NCI-H2196 (cell line): ENCODE results near the gene CDC42BPA.

Experiments used
- DNase-seq: peaks from one replicate; lab custom pipeline; 2025; ENCODE audit not compliant: unreplicated experiment; lab: John Stamatoyannopoulos, UW

The CDC42BPA gene

GRCh38 chr1:227213426-227213825, 104.9 kb downstream of the CDC42BPA start:
- no peak for DNase-seq

- DNase-seq: no peak
Measured at GRCh38 chr1:227212164-227212563, 106.1 kb downstream of the CDC42BPA start.

- DNase-seq: no peak
Measured at GRCh38 chr1:227210604-227211003, 107.7 kb downstream of the CDC42BPA start.

GRCh38 chr1:227197064-227197463, 121.2 kb downstream of the CDC42BPA start:
- DNase-seq: no peak

- DNase-seq: peak; percentile 3
Measured at GRCh38 chr1:227192163-227192562, 126.1 kb downstream of the CDC42BPA start.

- no peak for DNase-seq
Measured at GRCh38 chr1:227191607-227192006, 126.7 kb downstream of the CDC42BPA start.

GRCh38 chr1:227190321-227190720, 128.0 kb downstream of the CDC42BPA start:
- no peak for DNase-seq

GRCh38 chr1:227185291-227185690, 133.0 kb downstream of the CDC42BPA start:
- DNase-seq: no peak

- no peak for DNase-seq
Measured at GRCh38 chr1:227182012-227182411, 136.3 kb downstream of the CDC42BPA start.

GRCh38 chr1:227175611-227176010, 142.7 kb downstream of the CDC42BPA start:
- no peak for DNase-seq

- DNase-seq: no peak
Measured at GRCh38 chr1:227174164-227174563, 144.1 kb downstream of the CDC42BPA start.

- DNase-seq: no peak
Measured at GRCh38 chr1:227170361-227171166, 147.7 kb downstream of the CDC42BPA start.

- no peak for DNase-seq
Measured at GRCh38 chr1:227169343-227169742, 148.9 kb downstream of the CDC42BPA start.

GRCh38 chr1:227167276-227168101, 150.8 kb downstream of the CDC42BPA start:
- no peak for DNase-seq

- no peak for DNase-seq
Measured at GRCh38 chr1:227166559-227166958, 151.7 kb downstream of the CDC42BPA start.

- no peak for DNase-seq
Measured at GRCh38 chr1:227161470-227161869, 156.8 kb downstream of the CDC42BPA start.

- no peak for DNase-seq
Measured at GRCh38 chr1:227156520-227156919, 161.8 kb downstream of the CDC42BPA start.

GRCh38 chr1:227155688-227156087, 162.6 kb downstream of the CDC42BPA start:
- DNase-seq: no peak

GRCh38 chr1:227155004-227155403, 163.3 kb downstream of the CDC42BPA start:
- no peak for DNase-seq

GRCh38 chr1:227152525-227152924, 165.8 kb downstream of the CDC42BPA start:
- no peak for DNase-seq

- DNase-seq: no peak
Measured at GRCh38 chr1:227140376-227140775, 177.9 kb downstream of the CDC42BPA start.

GRCh38 chr1:227136210-227136820, 182.0 kb downstream of the CDC42BPA start:
- DNase-seq: no peak
